IPS DF 19.7 (cell line): ENCODE results near the gene OR4D5.

ENCODE experiments used
- DNase-seq: peaks from one replicate; pipeline ENCODE4 v3.0.0-alpha.2; 2013; ENCODE audit warnings: low read depth, low spot score

The OR4D5 gene

GRCh38 chr11:123939317-123939716, at the start of gene OR4D5:
Gene OR4D5, plus strand, starts transcription at chr11:123939617. Its CDS starts 0 bp downstream, at chr11:123939617.
- DNase-seq = no peak

GRCh38 chr11:123892031-123892430, 47.4 kb upstream of the OR4D5 start:
- no peak for DNase-seq

- DNase-seq = no peak
Observed at GRCh38 chr11:123899792-123900191, 39.6 kb upstream of the OR4D5 start.

- DNase-seq = no peak
Observed at GRCh38 chr11:123901867-123902266, 37.5 kb upstream of the OR4D5 start, which contains the start of gene OR8D4. Gene OR8D4, plus strand, starts transcription at chr11:123902167. Its CDS starts 4,265 bp downstream, at chr11:123906432.

GRCh38 chr11:123903932-123904331, 35.5 kb upstream of the OR4D5 start:
- DNase-seq = no peak

GRCh38 chr11:123904932-123905331, 34.5 kb upstream of the OR4D5 start:
- DNase-seq = no peak

- no peak for DNase-seq
Observed at GRCh38 chr11:123905826-123906225, 33.6 kb upstream of the OR4D5 start.

GRCh38 chr11:123920943-123921342, 18.5 kb upstream of the OR4D5 start:
- no peak for DNase-seq

- no peak for DNase-seq
Observed at GRCh38 chr11:123924027-123924426, 15.4 kb upstream of the OR4D5 start.

GRCh38 chr11:123942413-123942812, 3.0 kb downstream of the OR4D5 start:
- DNase-seq = no peak

- DNase-seq = no peak
Observed at GRCh38 chr11:123943738-123944137, 4.3 kb downstream of the OR4D5 start, which contains the start of gene OR6T1. Gene OR6T1, minus strand, starts transcription at chr11:123943838. Its CDS starts 0 bp downstream, at chr11:123943838.

- DNase-seq = no peak
Observed at GRCh38 chr11:123945132-123945531, 5.7 kb downstream of the OR4D5 start.

- DNase-seq = no peak
Observed at GRCh38 chr11:123956752-123957151, 17.3 kb downstream of the OR4D5 start.

- DNase-seq = no peak
Observed at GRCh38 chr11:123973816-123974215, 34.4 kb downstream of the OR4D5 start.

GRCh38 chr11:123976770-123977560, 37.5 kb downstream of the OR4D5 start:
- no peak for DNase-seq

GRCh38 chr11:123977731-123978347, 38.4 kb downstream of the OR4D5 start, which contains the start of gene OR10S1:
Gene OR10S1, minus strand, starts transcription at chr11:123977781. Its CDS starts 117 bp downstream, at chr11:123977664.
- no peak for DNase-seq

- no peak for DNase-seq
Observed at GRCh38 chr11:123979311-123979710, 39.9 kb downstream of the OR4D5 start.
